NCI-H446 treated with DMSO at 0.1 percent for 48 hours (cell line): ENCODE measurements around the gene THBS2.
"Not testable (repeated sequence)": the region's sequence is repeated elsewhere in the genome, so short reads cannot be mapped to it uniquely, and the experiment has no call there.

ENCODE experiments used
- DNase-seq: peaks from one replicate; lab custom pipeline; 2025; lab: John Stamatoyannopoulos, UW

THBS2 gene

DNA sequence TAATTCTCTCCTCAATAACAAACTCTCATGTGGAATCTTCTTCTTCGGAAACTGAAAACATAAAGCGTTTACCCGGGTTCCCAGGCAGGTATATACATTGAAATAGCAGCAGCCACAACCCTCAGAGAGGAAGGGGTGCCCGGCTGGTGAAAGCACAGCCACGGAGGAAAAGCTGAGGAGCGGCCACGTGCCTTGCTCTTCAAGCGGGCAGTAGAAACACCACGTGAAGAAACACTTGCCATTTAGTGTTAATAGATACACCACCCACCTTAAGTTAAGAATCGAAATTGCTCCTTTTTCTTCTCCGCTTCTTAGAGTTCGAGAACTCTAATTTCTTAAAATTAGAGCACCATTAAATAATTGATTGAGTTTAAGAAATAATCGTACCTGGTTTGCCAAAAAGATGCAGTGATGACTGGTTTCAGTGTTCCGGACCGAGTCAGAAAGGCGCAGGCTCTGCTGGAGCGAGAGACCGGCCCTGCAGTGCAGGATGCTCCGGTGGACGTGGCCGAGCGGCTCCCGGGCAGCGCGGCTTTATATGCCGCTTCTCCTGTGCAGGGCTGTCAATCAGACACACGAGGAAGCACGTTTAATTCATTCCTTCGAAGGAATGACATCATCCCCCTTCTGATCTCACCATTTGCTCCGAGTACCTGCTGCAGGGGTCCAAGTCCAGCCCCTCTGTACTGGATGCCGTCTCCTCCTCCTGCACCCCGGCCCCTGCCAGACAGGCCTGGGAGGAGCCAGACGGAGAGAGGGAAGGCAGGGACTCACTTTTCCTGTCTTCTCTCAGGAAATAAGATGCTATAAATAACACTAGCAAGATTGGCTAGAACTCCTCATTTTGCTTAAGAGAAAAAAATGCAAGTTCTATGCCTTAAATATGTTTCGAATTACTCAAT is at the start of gene THBS2:
TSS of gene THBS2 (minus strand) at position 510 of the 902 bp plus-strand sequence. CDS start 3,062 bp downstream, outside the sequence.
- no peak for DNase-seq

DNA sequence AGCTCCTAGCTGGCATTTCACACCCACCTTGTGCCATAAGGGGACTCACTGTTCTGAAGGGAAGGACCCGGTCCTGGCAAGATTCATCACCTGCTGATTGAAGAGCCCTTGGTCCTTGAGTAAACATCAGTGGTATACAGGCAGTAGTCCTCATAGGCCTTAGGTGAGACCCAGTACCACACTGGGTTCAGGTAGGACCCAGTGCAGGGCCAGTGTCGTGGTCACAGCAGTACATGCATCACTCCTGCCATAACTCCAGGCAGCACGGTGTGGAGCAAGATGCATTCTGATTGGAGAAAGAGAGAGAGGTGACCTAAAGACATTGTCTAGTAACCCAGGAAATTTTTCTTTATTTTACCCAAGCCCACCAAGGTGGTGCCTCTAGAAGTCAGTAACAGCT is 49.1 kb upstream of the THBS2 start:
- no peak for DNase-seq

DNA sequence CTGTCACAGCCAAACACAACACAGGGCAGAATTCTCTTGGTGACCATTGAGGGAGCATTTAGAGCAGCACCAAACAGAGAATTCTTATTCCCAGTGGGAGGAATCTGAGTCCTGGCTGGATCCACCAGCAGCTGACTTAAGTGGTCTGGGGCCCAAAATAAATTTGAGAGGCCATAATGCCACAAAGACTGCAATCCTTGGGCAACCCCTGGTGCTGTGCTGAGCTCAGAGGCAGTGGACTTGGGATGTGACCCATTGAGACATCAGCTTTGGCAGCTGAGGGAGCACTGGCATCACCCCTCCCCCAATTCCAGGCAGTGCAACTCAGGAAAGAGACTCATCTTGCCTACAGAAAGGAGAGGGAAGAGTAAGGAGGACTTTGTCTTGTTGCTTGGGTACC is 48.6 kb upstream of the THBS2 start:
- no peak for DNase-seq

DNA sequence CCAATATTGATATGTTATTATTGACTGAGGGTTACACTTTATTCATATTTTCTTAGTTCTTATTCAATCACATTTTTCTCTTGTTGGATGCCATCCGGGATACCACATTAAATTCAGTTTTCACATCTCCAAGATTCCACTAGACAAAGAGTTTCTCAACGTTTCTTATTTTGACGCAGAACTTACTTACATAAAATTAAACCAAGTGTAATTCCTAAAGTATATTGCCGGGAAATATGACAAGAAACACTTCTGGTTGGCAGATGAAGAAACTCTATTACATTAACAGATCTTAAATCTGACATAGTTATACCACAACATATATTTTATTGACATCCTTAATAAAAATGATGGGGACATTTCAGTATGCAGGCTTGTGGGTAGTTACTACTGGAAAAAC is 47.3 kb upstream of the THBS2 start:
- no peak for DNase-seq

DNA sequence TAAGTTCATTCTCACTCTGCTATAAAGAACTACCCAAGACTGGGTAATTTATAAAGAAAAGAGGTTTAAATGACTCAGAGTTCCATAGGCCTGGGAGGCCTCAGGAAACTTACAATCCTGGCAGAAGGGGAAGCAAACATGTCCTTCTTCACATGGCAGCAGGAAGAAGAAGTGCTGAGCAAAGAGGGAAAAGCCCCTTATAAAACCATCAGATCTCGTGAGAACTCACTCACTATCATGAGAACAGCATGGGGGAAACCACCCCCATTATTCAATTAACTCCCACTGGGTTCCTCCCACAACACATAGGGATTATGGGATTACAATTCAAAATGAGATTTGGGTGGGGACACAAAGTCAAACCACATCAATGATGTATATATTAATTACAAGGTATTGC is 45.0 kb upstream of the THBS2 start:
- DNase-seq: not testable (repeated sequence)

DNA sequence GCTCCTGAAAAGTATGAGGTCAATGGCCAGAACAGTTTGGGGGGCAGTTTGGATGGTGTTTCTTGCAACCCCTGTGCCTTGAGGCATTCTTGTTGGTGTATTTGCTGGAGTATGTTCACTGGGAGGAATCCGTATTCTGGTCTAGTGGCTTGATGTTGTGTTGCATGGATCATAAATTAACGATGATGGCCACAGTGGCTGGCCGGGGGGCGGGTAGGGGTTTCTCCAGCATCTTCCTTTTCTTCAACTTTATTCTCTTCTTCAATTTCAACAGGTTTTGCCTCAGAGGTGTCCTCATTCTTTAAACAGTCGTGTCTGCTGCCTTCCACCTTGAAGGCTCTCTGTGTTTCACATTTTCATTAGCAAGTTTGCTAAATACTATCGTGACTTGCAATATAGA is 43.0 kb upstream of the THBS2 start:
- DNase-seq: no peak

DNA sequence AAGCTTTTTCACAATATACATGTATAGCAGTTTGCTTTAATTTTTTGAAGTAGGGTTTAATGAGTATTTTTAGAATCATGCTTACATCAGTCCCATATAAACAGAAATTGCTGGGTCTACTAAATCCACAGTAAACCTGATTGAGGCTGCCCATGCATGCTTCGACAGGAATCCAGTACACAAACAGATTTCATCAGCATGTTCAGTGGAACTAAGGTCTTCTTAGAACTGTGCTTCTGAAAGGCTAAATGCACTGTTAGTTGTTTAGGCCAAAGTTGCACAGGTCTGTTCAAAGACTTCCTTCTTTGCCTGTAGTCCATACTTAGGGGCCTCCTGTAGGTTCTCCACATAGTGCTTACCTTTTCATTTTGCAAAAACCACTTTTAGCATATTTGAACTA is 42.5 kb upstream of the THBS2 start:
- no peak for DNase-seq

DNA sequence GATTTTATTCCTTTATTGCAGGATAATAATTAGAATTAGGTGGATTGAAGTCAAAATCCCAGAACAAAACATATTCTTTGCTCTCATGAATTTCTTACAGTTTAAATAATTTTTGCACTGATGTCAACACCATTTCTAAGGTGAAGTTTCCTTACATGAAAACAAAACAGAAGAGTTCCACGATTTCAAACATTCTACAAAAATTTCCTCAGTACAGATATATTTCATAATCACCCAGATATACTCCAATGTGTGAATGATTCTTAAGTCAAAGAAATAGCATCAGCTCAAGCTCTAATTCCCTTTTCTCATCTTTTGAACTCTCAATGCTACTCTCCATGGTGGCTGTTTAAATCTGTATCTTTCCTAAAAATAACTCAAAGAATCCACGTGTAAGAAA is 39.5 kb upstream of the THBS2 start:
- DNase-seq: no peak

DNA sequence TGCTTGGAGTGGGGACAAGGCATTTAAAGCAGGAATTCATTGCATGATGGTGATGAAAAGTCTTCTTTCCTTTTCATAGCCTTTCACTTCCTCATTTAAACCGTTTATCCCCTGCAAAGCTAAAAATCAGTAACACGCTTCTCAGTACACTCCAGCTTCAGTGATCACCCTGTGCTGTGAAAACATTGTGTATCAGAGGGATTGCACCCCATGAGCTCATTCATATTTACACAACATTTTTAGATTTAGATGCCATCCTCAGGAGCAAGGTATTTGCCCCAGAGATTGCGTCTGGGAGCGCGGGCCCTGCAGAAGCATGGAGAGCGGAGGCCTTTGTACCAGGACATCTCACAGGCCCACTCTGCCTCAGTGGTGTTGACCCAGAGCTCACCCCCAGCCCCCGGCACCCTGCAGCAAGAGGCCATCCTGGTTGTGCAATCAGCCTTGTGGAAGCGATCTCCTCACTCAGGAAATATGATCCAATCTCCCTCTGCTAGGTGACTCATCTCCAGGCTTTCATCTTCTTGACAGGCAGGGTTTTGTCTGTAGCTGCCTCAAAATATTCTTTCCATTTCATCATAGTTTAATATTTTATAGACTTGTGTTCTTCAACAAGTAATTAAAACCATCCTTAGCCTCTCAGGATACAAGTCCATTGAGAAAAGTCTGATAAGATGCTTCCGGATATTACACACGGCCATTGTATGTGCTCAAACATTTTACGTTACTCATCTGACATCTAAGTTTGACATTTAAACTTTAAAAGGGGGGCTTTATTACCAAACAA is 38.9 kb upstream of the THBS2 start:
- no peak for DNase-seq

DNA sequence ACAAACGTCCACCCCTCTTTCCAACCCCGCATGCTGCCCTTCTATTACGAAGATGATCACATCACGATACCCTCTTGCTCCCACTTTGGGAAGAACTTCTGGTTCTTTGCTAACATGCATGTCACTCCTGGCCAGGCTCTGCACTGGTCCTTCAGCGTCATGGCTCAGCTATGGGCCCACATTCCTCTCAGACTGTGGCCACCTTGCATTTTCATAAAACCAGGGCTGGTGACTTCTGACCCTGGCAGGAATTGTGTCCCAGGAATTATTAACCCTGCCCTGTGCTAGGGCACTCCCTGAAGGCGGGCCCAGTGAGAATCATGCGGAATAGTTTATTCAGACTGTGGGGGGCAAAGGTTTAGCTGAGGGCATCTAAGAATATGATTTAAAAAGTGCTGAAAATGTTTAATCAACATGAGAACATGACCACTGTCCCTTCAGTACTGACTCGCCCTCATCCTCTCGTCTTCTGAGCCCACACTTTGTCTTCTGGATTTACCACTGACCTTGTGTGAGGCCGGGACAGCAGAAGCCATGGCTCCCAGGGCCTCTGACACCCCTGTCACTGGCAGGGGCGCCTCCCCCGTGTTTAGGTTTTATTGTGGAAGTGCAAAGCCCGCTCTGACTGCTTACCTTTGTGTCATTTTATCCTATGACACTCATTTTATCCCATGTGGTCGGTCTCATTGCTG is 38.1 kb upstream of the THBS2 start:
- DNase-seq: no peak

DNA sequence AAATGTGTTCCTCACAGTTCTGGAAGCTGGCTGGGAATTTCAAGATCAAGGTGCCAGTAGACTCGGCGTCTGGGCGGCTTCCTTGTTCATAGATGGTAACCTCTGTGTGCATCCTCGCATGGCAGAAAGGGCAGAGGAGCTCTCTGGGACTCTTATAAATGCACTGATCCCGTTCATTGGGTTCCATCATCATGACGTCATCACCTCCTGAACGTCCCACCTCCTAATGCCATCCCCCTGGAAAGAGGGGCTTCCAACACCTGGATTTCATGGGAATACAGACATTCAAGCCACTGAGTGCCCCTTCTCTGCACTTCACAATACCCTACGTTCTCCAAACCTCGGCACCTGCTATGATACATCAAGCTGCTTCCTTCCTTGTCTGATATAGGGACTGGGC is 37.5 kb upstream of the THBS2 start:
- no peak for DNase-seq

DNA sequence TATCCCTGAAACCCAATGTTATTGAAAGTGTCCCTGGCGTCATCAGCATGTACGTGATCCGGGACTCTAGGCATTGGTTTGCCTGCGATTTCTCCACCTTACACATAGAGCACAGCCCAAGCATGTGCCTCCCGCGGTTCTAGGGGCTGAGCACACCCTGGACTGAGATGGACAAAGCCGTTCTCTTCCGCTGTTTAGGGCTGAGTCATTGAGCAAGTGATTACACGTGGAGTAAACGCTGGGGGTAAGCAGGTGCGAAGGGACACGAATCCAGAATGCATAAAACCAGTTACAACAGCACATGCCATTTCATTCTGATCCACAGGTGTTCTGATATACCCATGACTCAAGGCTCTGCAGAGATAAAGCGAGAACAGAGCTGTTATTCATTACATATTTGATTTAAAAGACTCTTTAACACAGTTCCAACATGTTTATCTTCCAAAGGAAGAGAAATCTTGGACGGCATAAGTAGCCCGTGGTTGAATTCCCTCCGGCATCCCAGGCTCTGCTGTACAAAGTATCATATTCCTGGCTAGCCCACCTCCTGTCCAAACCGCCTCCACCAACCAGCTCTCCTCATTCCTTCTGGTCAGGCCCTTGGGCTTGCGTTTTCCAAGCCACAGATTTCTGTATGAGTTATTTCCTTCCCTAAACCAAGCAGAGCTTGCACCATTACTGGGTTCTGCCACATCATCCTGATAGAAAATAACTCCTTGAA is 36.1 kb upstream of the THBS2 start:
- no peak for DNase-seq

DNA sequence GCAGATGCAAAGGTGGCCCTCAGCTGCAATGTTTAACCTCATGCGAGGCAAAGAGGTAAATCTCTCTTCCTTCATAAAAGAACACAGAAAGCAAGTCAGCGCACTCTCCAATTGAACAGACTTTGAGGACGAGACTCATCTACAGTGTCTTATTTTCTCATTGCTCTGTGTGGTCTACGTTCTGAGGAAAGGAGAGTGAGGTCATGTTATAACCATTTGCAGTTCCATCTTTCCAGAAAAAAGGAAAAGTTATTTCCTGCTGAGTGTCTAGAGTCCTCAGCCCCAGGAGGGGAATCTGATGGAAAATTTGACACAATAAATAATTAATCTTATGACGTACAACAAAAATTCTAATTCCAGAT is 35.6 kb upstream of the THBS2 start:
- no peak for DNase-seq

DNA sequence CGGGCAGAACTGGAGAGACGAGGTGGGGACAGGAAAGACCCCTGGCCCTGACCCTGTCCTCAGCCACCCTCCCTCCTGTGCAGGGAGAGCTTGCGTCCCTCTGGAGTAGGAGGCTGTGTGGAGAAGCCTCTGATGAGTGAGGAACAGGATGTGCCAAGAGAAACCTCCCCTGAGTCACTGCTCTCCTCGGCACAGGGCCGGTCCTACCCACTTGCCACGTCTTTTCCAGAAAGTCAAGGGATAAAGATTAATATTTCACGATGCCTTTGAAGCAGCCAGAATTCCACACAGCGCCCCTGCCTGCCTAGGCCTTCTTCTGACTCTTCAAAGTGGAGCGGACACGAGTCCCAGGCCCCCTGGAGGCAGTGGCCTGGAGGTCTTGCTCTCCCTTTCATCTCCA is 34.9 kb upstream of the THBS2 start:
- DNase-seq: no peak

DNA sequence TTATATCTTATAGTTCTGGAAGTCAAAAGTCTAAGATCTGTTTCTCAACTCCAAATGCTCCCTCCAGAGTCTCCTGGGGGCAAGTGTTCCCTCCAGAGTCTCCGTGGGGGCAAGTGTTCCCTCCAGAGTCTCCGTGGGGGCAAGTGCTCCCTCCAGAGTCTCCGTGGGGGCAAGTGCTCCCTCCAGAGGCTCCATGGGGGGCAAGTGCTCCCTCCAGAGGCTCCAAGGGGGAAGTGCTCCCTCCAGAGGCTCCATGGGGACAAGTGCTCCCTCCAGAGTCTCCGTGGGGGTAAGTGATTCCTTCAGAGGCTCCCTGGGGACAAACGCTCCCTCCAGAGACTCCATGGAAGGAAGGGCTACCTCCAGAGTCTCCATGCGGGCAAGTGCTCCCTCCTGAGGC is 34.0 kb upstream of the THBS2 start:
- no peak for DNase-seq

DNA sequence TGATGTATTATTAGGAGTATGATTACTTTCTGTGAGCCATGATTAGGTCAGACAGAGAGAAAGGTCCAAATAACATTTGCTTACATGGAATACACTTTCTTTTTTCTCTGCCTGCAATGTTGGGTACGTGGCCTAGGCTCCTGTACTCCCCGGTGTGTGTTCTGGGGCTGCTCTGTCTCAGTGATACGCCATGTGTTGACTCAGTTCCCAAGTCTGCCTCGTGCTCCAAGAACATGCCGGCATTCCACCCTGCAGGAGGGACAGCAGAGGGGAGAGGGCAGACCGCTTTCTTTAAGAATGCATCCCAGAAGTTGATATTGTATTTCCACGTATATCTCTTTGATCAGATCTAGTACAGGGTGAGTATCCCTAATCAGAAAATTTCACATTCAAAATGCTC is 33.3 kb upstream of the THBS2 start:
- DNase-seq: no peak

DNA sequence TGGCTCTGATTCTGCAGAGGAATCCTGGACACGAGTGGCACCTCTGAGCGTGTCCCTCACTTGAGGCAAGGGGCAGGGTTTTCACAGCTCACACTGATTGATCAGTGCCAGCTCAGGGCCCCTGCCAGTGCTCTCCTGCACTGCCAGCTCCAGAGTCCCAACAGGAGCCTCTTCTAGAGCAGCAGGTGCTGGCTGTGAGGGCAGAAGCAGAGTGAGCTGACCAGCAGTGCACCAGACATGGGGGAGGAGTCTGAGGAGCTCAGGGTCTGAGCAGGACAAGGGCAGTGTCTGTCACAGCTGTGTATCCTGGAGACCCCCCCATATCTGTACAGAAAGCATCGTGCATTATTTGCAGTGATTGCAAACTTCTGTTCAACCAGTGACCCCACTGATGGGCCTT is 31.5 kb upstream of the THBS2 start:
- DNase-seq: no peak

DNA sequence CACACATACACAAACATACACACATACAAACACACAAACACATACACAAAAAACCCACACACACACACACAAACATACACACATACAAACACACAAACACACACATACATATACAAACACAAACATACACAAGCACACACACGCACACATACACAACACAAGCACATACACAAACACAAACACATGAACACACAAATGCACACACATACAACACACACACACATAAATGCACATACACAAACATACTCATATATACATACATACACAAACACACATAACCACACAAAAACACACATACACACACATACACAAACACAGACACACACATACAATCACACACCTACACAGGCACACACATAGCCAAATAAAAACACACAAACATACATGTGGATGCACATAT is 30.3 kb upstream of the THBS2 start:
- DNase-seq: no peak

DNA sequence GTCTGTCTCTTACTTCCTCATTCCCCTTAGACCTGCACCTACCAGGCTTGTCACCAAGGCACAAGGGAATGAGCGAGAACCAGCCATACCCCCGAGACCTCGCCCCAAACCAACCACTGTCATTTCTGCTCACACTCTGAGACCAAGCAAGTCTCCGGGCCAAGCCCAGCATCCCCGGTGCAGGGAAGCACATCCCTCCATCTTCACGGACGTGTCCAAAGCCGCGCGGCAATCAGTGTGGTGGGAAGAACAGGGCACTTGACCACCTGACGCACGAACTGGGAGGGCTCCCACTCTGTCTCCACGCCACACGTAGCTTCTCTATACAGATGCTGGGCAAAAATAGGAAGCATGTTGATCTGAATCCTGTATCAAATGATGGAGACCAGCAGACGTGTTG is 28.4 kb upstream of the THBS2 start:
- no peak for DNase-seq

DNA sequence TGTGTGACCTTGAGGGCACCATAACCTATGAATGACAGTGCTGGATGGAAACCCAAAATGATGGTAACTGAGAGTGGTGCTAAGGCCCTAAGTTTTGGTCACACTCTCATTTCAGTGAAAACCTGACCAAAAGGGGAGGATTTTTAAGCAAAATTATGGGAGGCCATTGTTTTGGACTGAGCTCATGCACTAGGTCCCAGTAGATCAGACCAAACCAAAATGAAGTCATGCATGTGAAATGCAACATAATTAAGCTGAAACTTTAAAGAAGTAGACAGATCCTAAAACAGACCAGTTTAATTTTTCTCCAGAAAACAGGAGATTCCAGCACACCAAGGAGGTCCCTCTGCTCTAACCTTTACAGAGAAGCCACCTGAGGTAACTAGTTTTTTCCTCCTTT is 24.0 kb upstream of the THBS2 start:
- DNase-seq: no peak

DNA sequence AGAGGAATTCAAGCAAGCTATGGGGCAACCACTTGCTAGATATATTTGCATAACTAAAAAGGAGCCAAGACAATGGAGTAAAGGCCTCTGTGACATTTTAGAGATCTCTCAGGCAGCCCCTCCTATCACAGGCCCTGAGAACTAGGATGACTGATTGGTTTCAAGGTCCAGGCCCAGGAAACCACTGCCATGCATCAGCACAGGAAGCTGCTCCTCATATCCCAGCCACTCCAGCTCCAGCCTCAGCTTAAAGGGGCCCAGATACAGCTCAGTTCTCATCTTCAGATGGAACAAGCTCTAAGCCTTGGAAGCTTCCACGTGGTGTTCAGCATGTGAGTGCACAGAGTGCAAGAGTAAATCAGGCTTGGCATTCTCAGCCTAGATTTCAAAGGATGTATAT is 21.1 kb upstream of the THBS2 start:
- DNase-seq: no peak

DNA sequence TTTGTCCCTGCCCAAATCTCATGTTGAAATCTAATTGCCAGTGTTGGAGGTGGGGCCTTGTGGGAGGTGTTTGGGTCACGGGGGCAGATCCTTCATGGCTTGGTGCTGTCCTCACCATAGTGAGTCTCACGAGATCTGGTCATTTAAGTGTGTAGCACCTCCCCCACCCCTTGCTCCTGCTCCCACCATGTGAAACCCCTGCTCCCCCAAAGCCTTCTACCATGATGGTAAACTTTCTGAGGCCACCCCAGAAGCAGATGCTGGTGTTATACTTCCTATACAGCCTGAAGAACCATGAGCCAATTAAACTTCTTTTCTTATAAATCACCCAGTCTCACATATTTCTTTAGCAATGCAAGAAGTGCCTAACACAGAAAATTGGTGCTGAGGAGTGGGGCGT is 19.9 kb upstream of the THBS2 start:
- no peak for DNase-seq
